Uterus (tissue), 2 donors: ENCODE measurements around the gene LRP8.

Experiments used
- POLR2A ChIP-seq, 2 donors: fragments of 450-650 bp; IDR thresholded peaks; one replicate each; pipeline ENCODE4 v1.6.1; 2016; ENCODE audit warnings: antibody characterized with exemption in 2 of 2, mild to moderate bottlenecking in 1 of 2, moderate library complexity in 1 of 2
- TF ChIP-seq, protein P1 (sequence below), 4 experiments: fragments of 200-600 bp in 2 of 4; fragments of 450-650 bp in 2 of 4; sonication (generic) in 2 of 4; IDR thresholded peaks; one replicate each; pipeline ENCODE4 v1.5.1; 2016 to 2019; ENCODE audit warnings: antibody characterized with exemption in 4 of 4, mild to moderate bottlenecking in 2 of 4, moderate library complexity in 1 of 4

- no peak for TF ChIP-seq POLR2A (IDR thresholded peaks at IDR 0.05)
- TF ChIP-seq, protein P1, sequence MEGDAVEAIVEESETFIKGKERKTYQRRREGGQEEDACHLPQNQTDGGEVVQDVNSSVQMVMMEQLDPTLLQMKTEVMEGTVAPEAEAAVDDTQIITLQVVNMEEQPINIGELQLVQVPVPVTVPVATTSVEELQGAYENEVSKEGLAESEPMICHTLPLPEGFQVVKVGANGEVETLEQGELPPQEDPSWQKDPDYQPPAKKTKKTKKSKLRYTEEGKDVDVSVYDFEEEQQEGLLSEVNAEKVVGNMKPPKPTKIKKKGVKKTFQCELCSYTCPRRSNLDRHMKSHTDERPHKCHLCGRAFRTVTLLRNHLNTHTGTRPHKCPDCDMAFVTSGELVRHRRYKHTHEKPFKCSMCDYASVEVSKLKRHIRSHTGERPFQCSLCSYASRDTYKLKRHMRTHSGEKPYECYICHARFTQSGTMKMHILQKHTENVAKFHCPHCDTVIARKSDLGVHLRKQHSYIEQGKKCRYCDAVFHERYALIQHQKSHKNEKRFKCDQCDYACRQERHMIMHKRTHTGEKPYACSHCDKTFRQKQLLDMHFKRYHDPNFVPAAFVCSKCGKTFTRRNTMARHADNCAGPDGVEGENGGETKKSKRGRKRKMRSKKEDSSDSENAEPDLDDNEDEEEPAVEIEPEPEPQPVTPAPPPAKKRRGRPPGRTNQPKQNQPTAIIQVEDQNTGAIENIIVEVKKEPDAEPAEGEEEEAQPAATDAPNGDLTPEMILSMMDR (IDR thresholded peaks at IDR 0.05), result no peak
These were observed 63.8 kb downstream of the LRP8 start for GRCh38 chr1:53264048-53264447.
